SK-MEL-5 (cell line): Measurements from ENCODE around the gene ITFG1. TPM values are rescaled to one million over a fixed set of nuclear protein-coding genes. Genes with fewer than 3 reads are reported as not detected.

ENCODE experiments used
- DNase-seq: peaks from one replicate; pipeline ENCODE4 v3.0.0-alpha.2; 2016; ENCODE audit warnings: low read depth, low spot score
- in situ Hi-C: cut with HindIII; loops from 2 replicates; pipeline ENCODE4 v1.10.0; 2016; ENCODE audit warnings: low sequenced_read_pairs, high pct_unique_total_duplicates, low pct_unique_long_range_greater_than_20kb
- polyA plus RNA-seq, 2 experiments: library from polyadenylated mRNA; depleted of rRNA; stranded (reverse); fragments of >200 nt; gene quantifications; 2 replicates each; pipeline ENCODE4 v1.2.3, GENCODE V29; 2015
- total RNA-seq: library from RNA; depleted of rRNA; stranded (reverse); fragments of >200 nt; shearing (Covaris generic); gene quantifications from 2 replicates; pipeline ENCODE4 v1.2.3, GENCODE V29; 2014; rRNA removed

ITFG1 gene
- 110 and 121 TPM in 2 replicates for total RNA-seq
- polyA plus RNA-seq (2015; cell fraction: cytosol; rRNA removed) = 72.5 and 81.9 TPM in 2 replicates
- polyA plus RNA-seq (2015; cell fraction: nucleus; rRNA removed) = 11.9 and 13.9 TPM in 2 replicates

- peak; percentile 81 for DNase-seq
- in situ Hi-C loops = no loop called here
Measured at GRCh38 chr16:47460711-47461597, at the start of gene ITFG1, which contains the start of gene PHKB. TSS of gene ITFG1 (minus strand) at chr16:47461063. CDS start at chr16:47461045, 18 bp downstream. TSS of gene PHKB (plus strand) at chr16:47461331. CDS start at chr16:47461351, 20 bp downstream.

DNA sequence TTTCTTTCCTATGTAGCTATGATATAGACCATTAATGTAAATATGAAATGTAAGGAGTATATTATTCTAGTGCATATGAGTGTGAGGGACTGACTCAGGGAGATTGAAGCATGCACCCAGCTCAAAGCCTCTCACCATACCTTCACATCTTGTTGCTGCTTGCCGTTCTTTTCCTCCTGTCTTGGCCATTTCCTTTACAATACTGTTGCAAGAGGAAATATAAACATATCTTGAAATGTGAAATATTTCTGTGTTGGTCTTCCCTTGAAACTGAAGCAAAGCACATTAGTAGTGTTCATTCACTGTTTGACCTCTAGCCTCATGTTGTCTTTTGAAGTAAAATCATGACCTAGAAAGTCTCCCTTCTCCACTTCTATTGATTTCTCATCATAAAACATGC, 46.8 kb upstream of the ITFG1 start:
- in situ Hi-C loops = no loop called here
- no peak for DNase-seq

DNA sequence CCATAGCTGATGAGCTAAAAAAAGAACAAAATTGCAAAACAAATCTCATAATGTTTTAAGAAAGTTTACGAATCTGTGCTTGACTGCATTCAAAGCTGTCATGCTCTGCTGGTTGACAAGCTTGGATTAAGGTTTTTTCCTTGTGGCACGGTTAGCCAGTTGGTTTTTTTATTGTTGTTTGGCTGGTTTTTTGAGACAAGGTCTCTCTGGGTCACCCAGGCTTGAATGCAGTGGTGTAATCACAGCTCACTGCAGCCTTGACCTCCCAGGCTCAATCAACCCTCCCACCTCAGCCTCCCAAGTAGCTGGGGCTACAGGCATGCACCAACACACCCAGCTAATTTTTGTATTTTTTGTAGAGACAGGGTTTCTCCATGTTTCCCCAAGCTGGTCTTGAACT, 45.9 kb upstream of the ITFG1 start:
- in situ Hi-C loops = no loop called here

GRCh38 chr16:47504599-47504998, 43.7 kb upstream of the ITFG1 start:
- DNase-seq = no peak
- in situ Hi-C loops = no loop called here

More for the DNA sequence above, 45.9 kb upstream of the ITFG1 start:
- DNase-seq = no peak

GRCh38 chr16:47503936-47504335, 43.1 kb upstream of the ITFG1 start:
- in situ Hi-C loops = no loop called here
- DNase-seq = no peak

DNA sequence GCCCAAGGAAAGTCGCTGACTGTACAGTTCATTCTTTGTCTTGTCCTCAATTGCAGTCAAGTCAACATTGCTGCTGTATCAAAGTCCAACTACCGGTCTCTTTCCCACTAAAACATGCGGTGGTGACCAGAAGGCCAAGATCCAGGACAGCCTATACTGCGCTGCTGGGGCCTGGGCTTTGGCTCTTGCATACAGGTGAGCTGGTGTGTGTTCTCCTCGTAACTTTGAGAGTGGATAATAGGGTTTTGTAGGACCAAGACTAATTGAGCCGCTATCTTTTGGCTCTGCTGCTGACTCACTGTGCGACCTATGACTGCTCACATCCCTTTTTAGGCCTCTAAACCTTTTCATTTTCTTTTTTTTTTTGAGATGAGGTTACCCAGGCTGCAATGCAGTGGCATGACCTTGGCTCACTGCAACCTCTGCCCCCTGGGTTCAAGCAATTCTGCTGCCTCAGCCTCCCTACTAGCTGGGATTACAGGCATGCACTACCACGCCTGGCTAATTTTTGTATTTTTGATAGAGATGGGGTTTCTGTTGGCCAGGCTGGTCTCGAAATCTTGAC, 38.9 kb upstream of the ITFG1 start:
- in situ Hi-C loops = no loop called here
- DNase-seq = no peak

DNA sequence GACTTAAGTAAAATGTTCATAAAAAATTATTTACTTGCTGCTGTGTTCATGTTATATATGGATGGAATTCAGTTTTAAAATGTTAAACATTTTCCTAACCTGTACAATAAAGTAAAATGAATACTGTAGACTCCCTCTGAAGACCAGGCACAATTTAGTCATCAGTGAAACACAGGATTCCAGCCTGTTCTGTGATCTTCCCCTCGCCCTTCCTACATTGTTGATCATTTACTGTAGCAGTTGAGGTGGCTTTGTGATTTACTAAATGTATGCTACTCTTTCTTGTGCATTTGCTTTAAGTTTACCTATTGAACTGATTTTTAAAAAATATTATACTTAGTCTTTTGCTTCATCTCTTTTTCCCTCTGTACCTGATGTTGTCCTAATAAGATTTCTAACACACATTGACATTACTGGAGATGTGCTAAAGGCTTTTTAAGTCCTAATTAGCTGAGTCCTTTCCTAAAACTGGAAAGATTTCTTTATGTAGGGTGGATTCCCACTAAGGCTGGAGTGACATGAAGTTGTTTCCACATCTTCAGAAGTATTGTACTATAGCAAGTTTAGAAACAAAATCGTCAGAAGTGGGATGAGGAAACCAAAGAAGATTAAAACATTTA, 38.3 kb upstream of the ITFG1 start:
- in situ Hi-C loops = no loop called here

DNA sequence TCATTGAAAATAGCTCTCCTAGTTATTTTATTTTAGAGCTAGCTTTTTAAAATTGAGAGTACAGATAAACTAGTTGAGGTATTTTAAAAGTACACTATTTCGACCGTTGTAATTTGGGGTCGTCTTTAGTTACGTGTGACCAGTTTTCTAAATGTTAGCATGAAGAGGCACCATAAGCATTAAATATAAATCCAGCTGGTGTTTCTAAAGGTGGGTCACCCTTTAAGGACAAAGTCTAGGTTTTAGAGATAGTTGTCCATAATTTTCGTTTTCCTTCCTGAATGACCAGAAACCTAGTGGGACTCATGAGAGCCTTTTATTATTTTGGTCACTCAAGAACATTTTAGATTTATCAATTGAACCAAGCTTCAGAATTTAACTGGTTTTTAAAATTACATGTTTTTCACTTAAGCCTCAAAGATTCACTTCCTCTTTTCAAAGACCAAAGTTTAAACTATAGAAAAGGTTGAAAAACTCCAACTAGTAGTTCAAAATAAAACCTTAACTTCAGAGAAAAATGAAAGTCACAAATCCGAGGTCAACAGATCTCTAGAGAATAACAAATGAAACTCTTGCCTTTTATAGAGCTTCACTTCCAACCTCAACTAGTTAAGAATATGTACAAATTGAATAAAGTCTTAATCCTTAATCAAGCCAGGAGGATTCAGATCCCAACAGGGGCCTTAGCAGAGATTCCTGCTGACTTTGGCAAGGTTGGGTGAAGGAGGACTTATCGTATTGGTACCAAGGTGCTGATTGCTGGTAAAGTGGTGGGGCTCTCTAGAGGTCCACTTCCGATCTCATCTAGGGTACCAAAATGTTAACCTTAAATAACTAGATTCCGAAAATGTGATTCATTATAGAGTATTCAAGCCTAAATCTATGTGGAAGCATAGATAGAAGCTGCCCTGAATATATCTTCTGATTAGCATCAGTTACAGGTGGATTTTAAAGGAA, 32.8 kb upstream of the ITFG1 start:
- in situ Hi-C loops = no loop called here
- DNase-seq = no peak

More for the DNA sequence above, 38.3 kb upstream of the ITFG1 start:
- DNase-seq = no peak

GRCh38 chr16:47492428-47493377, 31.8 kb upstream of the ITFG1 start:
- in situ Hi-C loops = no loop called here
- DNase-seq = peak; percentile 13

GRCh38 chr16:47492036-47492427, 31.2 kb upstream of the ITFG1 start:
- DNase-seq = no peak
- in situ Hi-C loops = no loop called here

DNA sequence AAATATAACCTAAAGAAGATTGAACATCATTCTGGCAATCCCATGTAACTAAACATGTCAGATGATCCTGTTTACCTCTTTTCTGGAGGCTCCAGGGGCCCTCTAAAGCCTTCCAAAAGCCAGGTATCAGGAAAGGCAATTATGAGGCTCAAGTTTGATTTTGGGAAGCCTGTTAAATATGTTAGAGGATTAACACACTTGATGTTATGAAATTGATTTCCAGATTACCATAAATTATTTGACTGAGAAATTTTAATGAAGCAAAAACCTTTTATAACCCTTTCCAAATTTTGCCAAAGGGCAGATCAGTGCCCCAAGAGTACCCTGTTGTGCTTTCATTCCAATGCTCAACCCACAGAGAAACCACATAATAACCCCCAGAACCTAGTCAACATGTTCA, 29.6 kb upstream of the ITFG1 start:
- DNase-seq = no peak
- in situ Hi-C loops = no loop called here

- no peak for DNase-seq
- in situ Hi-C loops = no loop called here
Measured at GRCh38 chr16:47488051-47488450, 27.2 kb upstream of the ITFG1 start.

DNA sequence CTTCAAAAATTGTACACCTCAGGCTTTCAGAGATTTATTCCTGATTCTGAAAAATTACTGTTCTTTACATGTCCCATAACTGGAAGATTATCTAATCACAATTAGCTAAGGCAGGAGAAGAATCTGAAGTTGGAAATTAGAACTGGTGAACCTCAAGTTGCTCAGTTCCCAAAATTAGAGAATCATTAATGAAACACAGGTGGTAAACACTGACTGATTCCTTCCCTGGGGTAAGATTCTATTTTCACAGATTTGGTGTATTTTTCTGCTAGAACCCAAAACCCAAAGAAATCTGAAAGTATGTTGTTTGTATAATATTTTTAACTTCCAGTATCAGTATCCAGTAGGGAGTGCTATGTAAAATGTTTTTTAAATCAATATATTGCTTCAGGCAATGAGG, 26.0 kb upstream of the ITFG1 start:
- DNase-seq = no peak
- in situ Hi-C loops = no loop called here

- DNase-seq = no peak
- in situ Hi-C loops = no loop called here
Measured at GRCh38 chr16:47483616-47484015, 22.8 kb upstream of the ITFG1 start.

DNA sequence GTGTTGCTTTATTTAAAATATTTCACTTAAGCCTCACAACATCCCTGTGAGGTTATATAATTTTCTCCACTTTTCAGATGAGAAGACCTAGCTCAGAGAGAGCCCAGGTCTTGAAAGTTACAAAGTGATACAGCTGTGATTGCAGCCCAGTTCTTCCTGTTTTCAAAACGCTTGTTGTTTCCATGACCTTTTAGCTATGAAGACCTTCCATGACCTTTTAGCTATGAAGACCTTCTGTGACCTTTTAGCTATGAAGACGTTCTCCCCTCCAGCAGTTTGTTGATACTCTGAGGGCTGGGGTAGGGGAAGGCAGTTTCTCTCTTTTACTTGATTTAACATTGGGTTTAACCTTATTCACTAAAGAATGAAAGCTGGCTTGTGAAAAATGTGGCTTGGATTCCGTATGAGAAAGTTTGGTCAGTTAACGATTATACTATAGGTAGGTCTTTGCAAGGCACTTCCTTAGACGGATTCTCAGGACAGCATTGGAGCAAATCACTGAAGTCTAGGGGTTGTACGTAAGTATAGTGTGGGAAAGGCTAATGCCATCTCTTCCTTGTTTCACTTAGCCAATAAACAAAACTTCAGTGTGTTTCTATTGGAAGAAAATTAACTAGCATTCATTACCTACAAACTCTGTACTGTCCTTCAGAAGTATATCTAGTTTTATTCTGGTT, 21.0 kb upstream of the ITFG1 start:
- in situ Hi-C loops = no loop called here
- peak; percentile 77 for DNase-seq

- in situ Hi-C loops = no loop called here
- DNase-seq = no peak
Measured at GRCh38 chr16:47480410-47480809, 19.5 kb upstream of the ITFG1 start.
